Activated CD8-positive, alpha-beta memory T cell treated with anti-CD3 and anti-CD28 coated beads for 4 hours (primary cell): ENCODE data around the gene KLF11.

ENCODE experiments used
- DNase-seq, 2 donors: peaks; one replicate each; pipeline ENCODE4 v3.0.0-alpha.2; 2020; ENCODE audit warnings: low read depth in 2 of 2

Gene KLF11

DNA sequence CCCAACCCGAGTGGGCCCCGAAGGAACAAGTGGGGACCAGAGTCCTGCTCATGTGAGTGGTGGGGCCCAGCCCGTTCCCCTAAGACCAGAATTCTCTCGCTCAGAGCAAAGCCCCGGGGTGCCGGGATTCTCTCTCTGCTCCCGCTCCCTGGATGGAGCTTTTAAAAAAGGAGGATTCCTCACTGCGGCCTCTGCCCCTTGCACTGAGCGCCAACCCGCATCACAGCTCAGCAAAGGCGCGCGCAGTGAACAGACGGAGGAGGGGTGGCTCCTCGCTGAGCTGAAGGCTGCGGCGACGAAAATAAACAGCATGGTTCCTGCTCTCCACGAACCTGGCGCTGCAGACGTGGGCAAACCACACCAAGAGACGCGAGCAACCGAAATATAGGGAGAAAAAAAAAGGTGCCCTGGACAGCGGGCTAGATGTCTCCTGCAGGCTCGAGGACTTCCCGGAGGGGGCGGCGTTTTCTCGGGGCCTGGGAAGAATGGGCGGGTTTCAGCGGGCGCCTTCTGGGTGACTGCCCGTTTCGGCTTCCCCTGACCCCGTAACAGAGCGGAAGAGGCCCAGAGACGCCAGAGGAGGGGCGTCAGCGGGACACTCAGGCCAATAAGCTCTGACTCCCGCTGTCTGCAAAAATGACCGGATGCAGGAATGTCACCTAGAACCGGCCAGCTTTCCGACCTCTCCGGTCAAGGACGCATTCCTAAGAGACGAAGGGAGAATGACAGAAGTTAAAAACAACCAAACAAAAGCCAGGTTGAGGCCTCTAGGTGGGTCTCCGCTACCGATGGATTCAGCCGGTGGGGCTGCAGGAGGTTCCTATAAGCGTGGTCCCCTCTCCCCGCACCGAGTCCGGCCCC is 819 bp upstream of the KLF11 start:
- peak in 1 of 2 donors; percentile 9 for DNase-seq

DNA sequence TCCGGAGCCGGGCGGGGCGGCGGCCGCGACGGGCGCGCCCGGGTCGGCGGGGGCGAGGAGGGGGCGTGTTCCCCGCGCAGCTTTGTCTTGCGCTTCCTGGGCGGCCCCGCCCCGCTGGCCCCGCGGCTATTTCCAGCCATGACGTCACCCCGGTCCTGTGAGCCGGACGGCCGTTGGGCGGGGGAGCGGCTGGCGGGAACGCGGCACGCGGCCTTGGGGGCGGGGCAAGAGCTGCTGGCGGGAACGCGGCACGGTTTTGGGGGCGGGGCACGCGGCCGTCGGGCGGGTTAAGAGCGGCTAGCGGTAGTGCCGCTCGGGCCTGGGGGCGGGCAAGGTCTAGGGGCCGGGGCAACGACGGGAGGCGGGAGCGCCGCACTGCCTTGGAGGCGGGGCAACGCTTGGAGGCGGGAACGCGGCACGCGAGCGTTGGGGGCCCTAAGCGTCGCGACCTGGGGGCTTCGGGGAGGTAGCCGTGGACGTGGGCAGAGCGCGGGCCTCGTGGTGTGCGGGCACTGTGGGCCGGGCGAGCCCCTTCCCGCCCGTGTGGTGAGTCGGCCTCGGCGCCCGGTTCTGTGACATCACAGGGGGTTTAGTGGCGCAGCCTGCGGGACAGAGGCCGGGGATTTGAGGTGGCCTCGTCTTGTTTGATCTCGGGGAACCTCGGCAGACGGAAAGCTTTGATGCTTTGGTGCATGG is 704 bp downstream of the KLF11 start:
- DNase-seq, result peak; percentile 79 to 95

DNA sequence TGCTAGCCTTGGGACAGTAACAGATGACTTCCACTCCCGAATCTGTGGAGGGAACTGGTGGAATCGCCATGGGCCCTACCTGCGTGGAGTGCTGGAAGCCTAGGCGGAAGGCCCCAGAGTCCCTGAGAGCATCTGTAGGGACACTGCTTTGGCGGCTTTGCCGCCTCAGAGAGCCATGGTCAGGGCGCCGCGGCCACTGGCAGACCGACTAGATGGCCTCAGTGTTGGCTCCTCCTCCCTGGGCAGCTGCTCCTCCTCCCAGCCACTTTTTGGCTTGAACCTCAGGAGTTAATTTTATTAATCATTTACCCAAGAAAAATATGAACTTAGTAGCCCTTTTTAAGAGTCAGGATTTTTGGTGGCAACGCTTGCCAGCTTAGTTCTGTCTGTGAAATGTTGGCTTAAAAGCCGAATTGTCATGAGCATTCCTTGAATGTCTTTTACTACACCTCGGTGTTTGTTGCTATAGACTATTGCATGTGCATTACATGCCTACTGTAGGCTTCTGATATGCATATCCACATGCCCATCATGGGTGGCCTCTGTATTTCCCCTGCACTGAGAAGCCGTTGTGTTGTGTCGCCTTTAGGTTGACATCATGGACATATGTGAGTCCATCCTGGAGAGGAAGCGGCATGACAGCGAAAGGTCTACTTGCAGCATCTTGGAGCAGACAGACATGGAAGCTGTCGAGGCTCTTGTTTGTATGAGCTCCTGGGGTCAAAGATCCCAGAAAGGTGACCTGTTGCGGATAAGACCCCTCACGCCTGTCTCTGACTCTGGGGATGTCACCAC is 2.4 kb downstream of the KLF11 start:
- no peak for DNase-seq

DNA sequence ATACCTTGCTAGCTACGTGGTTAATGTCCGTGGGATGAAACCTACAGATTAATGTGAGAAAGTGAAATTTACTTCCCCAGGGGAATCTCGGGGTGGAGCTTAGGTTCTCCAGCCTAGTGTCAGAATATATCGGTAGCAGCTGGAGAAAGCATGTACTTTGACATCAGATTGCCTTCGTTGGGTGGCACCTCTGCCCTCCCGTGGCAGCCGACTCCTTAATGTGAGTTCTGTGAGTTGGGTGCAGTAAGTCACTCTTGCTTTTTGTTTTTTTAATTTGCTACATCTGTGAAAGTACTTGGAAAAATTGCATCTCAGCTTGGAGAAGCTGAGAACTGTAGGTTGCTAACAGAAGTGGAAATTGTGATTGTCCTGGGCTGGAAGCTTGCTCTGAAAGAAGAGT is 3.6 kb downstream of the KLF11 start:
- DNase-seq, result no peak

DNA sequence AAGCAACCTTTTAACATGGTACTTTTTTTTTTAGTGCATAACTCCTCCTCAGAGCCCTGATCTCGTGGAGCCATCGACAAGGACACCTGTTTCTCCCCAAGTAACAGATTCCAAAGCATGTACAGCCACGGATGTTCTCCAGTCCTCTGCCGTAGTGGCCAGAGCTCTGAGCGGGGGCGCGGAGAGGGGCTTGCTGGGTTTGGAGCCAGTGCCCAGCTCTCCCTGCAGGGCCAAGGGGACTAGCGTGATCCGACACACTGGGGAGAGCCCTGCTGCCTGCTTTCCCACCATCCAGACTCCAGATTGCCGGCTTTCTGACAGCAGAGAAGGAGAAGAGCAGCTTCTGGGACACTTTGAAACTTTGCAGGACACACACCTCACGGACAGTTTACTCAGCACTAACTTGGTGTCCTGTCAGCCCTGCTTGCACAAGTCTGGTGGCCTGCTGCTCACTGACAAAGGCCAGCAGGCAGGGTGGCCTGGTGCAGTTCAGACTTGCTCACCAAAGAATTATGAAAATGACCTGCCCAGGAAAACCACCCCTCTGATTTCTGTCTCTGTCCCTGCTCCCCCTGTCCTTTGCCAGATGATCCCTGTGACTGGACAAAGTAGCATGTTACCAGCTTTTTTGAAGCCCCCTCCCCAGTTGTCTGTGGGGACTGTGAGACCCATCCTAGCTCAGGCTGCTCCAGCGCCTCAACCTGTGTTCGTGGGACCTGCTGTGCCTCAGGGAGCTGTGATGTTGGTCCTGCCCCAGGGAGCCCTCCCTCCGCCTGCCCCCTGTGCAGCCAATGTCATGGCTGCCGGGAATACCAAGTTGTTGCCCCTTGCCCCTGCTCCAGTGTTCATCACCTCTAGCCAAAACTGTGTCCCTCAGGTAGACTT is 4.5 kb downstream of the KLF11 start:
- no peak for DNase-seq

DNA sequence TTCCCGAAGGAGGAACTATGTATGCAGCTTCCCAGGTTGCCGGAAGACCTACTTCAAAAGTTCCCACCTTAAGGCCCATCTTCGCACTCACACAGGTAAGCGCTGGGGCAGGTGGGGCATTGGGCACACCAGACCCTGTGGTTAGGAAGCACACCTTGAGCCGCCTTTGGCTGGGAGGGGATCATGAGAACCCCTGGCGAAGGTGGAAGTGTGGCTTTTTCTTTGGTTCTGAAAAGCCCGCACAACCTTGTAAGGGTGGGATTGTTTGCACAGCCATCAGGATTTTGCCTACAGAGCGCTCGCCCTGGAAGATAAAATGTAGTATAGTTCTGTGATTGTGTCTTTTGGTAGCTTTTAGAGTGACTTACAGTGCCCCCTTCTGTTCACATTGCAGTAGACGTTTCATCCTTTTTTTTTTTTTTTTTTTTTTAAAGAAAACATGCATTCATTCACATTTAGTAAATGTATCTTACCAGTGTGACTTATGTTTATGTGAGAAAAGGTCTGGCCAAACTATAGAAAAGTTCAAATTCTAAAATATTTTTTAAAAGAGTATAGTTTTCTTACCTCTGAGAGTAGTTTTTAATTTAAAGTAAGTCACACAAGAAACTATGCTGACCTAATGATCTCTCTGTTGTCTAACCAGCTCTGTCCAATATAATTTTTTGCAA is 5.3 kb downstream of the KLF11 start:
- DNase-seq, result no peak

DNA sequence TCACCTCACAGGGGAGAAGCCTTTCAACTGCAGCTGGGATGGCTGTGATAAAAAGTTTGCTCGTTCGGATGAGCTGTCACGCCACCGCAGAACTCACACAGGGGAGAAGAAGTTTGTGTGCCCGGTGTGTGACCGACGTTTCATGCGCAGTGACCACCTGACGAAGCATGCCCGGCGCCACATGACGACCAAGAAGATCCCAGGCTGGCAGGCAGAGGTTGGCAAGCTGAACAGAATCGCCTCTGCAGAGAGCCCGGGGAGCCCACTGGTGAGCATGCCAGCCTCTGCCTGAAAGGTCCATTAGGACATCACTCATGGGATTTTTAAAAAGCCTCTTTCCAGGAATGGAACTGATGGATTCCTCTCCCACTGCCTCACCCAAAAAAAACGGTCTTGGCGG is 8.9 kb downstream of the KLF11 start:
- DNase-seq, result no peak

DNA sequence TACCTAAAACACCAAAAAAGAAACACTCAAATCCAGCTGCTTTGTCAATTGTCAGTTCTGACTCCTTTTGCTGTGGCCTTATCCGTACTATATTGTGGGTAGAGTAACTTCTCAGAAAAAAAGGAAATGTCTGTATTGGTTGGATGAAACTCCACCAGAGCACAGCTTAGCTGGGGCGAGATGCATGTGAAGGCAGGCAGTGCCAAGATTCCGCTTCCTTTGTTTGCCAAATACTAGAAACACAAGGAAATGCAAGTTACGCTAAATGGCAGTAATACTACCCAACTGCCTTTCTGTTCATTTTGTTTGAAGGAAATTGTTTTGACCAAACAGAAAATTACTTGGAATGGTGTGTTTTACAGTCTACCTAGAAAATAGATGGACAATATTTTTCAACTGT is 10.0 kb downstream of the KLF11 start:
- DNase-seq, result no peak

DNA sequence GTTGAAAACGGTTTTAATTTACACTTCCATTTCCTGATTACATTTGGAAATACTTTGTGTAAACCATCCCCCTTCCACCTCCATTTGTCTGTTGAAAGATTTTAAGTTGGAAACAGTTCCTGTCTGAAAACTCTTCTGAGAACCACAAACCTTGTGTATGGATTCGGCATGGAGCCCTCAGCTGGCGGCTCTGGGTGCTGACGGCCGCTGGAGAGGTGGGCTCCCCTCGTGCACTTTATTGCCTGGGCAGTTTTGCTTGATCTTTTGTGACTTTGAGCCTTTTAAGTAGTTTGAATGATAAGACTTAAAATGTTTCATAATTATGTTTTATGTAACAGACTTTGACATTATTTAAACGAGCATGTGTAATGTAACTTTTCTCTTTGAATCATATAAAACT is 11.1 kb downstream of the KLF11 start:
- no peak for DNase-seq

DNA sequence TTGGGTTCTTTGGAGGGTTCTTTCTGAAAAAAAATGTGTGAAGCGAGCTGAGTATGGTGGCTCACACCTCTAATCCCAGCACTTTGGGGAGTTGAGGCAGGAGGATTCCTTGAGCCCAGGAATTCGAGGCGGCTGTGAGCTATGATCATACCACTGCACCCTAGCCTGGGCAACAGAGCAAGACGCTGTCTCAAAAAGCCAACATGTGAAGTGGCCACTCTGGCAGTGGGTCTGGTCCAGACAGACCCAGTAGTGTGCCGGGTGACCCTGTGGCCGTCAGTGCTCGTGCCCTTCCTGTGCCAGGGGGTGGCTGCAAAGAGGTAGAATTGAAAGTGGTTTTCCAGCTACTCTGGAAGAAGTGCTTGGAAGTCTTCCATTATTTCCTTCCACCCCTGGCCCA is 11.6 kb downstream of the KLF11 start:
- DNase-seq, result no peak

DNA sequence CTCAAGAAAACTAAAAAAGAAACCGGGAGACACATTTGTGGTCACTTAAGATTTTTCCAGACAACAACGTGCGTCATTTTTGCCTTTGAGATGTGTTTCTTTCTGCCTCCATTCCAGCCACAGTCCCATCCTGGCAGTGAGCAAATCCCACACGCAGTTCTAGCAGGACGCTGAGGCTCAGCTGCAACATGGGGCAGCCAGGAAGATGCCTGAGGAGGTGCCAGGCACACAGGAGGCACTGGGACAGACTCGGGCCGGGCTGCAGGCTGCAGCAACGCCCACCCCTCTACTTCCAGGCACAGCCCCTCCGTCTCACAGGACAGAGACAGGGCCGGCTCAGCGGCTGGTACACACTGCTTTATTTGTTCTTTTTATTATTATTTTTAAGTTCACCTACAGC is 13.1 kb downstream of the KLF11 start:
- no peak for DNase-seq

DNA sequence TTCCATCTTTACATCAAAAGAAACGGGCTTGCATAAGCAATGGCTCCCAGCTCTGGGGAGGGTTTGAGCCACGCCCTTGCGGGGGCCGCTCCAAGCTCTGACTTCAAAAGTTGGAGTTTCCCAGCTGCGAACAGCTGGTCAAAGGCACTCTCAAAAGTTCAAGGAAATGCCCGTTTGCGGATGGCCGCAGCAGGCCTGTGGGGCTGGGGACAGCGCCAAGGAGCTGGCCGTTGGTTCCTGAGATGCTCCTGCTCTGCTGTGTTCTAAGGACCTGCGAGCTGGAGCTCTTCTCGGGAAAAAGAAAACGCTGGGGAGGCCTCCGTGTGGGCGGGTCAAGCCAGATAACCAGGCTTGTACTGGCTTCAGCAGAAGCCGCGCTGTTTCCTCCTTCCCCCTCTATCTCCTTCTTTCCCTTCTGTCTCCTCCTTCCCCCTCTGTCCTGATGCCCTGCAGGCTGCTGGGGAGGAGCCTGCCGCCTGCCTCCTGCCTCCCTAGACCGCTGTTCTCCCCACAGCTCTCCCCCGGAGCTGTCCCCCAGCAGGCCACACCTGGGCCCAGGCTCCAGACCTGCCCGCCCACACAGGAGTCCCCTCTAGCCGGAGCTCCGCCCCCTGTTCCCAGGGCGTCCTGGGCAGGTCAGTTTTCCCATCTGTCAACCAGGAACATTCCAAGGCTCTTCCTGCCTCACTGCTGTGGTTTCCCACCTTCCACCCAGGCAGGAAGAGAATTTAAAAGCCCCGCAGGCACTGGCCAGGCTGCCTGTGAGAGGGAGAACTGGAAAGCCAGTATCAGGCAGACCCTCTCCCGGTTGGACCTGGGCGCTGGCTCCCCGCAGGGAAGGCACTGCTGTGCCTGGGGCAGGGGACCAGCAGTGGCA is 14.1 kb downstream of the KLF11 start:
- DNase-seq, result no peak

DNA sequence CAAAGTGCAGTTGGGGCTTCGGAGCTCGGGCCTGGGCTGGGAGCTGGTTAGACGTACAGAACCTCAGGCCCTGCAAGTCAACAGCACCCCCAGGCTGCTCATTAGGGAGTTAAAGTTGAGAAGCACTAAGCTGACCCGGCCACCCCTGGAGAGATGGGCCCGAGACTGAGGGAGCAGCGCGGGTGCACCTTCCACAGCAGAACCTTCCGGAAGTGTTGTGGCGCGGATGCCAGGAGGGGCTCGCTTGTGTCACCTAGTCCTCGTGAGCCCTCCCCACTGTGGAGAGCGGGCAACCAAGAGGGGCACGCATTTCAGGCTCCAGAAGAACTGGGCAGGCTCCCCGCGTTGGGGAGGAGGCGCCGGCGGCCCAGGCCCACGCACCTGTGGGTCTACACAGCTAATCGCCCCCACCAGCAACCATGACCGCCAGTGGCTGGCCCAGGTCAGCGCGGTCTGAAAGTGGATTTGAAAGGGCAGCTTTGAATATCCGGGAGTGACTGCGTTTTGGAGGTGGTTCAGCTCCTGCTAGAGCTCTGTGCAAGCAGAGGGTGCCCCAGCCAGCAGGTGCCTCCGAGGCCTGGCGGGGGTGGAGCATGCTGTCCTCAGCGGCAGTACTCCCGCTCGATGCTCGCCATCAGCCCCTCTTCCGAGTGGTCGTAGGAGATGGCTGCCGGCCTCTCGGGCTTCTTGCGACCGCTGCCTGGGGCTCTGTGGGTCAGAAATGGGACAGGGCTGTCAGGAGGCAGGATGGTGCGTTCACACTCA is 15.1 kb downstream of the KLF11 start:
- no peak for DNase-seq

DNA sequence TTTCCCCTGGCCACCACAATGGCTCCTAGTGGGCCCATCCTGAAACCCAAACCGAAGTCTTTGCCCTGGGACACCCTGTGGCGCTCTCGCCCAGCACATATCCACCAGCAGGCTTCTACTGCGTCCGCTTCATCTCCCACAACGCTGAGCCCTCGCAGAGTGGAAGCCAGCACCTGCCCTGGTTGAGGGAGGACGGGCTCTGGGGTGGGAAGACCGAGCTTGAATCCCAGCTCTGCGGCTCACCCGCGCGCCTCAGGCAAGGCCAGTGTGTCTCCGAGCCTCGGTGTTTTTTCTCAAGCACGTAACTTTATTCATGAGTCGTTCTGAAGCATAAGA is 15.6 kb downstream of the KLF11 start:
- no peak for DNase-seq

DNA sequence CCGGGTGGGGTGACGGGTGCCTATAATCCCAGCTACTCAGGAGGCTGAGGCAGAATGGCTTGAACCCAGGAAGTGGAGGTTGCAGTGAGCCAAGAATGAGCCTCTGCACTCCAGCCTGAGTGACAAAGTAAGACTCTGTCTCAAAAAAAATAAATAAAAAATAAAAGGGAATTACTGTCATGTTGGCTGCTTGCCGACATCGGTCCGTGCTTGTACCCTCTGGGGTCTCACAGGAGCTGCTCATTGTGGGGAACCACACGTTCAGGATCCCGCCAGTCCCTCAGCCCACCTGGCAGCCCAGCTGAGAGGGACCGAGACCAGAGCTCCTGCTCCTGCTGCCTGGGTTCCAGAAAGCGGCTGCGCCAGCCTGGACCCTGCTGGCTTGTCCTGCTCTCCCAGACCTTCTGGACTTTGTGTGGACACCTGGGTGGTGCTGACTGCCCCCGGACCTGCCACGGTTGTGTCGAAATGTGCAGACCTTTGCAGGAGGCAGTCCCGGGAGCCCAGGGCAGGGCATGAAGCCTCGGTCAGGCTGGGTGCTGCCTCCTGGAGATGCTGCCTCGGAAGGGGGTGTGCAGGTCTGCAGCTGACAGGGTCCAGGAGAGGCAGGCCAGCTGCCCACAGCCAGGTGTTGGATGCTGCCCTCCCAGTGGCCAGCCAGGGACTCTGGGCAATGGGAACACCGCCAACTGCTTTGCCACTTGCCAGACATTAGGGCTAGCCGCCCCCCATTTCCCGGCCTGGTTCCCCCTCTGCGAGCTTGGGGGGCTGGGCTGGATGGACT is 16.4 kb downstream of the KLF11 start:
- no peak for DNase-seq

DNA sequence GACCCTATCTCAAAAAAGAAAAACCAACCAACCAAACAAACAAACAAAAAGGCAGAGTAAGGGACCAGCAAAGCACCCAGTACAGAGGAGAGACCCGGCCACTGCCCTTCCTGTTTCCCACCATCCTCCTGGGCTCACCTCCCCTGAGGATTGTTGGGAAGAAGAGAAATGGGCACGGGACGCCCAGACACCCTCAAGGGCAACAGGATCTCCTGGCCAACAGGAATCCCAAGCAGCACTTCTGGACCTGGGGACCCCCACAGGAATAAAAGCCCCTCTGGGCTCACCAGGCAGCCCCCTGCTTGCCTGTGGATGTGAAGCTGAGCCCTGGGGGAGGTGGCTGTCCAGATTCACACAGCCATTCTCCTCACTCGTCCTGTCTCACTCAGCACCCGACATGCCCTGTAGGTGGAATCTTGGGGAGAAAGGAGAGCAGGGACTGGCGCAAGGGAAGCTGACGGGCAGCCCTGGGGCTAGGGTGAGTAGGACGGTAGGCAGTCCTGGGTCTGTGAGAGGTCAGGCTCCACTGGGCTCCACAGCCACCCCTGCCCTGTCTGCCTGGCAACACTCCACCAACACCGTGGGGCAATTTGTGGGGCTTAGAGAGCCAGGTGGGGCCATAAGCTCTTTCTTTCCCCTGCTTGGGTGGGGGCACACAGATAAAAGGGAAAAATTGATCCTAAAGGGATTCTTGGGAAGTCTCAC is 18.0 kb downstream of the KLF11 start:
- no peak for DNase-seq

DNA sequence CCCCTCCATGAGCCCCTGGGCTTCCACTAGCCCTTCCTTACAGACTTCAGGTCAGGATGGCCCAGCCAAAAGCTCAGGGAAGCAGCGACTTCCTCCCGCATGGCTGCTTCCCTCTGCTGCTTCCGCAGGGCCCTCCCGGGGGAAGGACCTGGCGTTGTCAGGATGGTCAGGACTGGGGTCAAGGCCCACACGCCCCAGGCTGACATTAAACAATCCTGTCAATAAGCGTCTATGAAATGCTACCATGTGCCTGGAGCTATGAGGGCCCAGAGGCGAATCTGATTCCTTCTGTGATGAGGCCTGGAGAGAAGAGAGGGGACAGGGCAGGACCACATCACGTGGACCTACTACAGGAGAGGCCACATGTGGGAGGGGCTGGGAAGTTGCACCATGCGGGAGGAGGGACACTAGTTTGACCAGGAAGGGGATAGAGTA is 19.6 kb downstream of the KLF11 start:
- no peak for DNase-seq

DNA sequence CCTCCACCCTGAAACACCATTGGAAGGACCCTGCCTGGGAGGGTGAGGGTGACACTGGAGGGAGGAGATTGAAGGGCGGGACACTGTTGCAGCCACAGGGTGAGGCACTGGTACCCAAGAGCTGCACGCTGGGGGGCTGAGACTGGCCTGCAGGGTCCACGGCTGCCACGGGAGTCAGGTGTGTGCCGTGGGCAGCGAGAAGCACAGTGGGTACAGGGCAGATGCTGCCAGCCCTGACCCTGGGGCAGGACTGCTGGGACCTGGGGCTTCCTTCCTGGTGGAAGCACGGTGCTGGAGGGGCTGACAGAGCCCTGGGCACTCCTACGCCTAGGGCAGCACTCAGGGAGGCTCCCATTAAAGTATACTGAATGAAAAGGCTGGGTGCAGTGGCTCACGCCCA is 20.2 kb downstream of the KLF11 start:
- no peak for DNase-seq
